CD14-positive monocyte (primary cell): ENCODE data around the gene PPP3R1. TPM values are rescaled to one million over a fixed set of nuclear protein-coding genes. Genes with fewer than 3 reads are reported as not detected.

ENCODE experiments used
- DNase-seq, 3 donors: peaks; one replicate each; pipeline ENCODE4 v3.0.0-alpha.2; 2011 to 2022
- H2AFZ ChIP-seq: 2 replicates; pipeline ENCODE4 v1.6.0; 2012; ENCODE audit warnings: mild to moderate bottlenecking, low read depth, low read length, inconsistent platforms; ENCODE audit not compliant: insufficient read depth, poor library complexity, severe bottlenecking
- H3K27ac ChIP-seq, 2 donors: 1 replicate in 1 of 2; 2 replicates in 1 of 2; pipeline ENCODE4 v1.5.1; 2012 to 2013; ENCODE audit warnings: low read length in 2 of 2, control low read depth in 1 of 2, inconsistent platforms in 1 of 2, low read depth in 1 of 2, mild to moderate bottlenecking in 1 of 2
- H3K27me3 ChIP-seq, 2 donors: one replicate each; pipeline versions ENCODE4 v1.6.0 to v1.6.1; 2011 to 2013; ENCODE audit warnings: low read length in 2 of 2; ENCODE audit not compliant: control insufficient read depth in 2 of 2, insufficient read depth in 2 of 2
- H3K36me3 ChIP-seq, 2 donors: replicated peaks in 1 of 2; 1 replicate in 1 of 2; 2 replicates in 1 of 2; pipeline versions ENCODE4 v1.5.1 to v1.6.1; 2012 to 2013; ENCODE audit warnings: low read length in 2 of 2, control low read depth in 1 of 2, inconsistent platforms in 1 of 2, mild to moderate bottlenecking in 1 of 2; ENCODE audit not compliant: insufficient read depth in 2 of 2, control insufficient read depth in 1 of 2
- H3K4me1 ChIP-seq, 2 donors: 1 replicate in 1 of 2; 2 replicates in 1 of 2; pipeline versions ENCODE4 v1.5.1 to v1.6.1; 2012 to 2013; ENCODE audit warnings: low read length in 2 of 2, control low read depth in 1 of 2, inconsistent platforms in 1 of 2, mild to moderate bottlenecking in 1 of 2, moderate library complexity in 1 of 2; ENCODE audit not compliant: insufficient read depth in 2 of 2, control insufficient read depth in 1 of 2
- H3K4me2 ChIP-seq: replicated peaks from 2 replicates; pipeline ENCODE3; 2012; ENCODE audit warnings: low read length, moderate library complexity, mild to moderate bottlenecking; ENCODE audit not compliant: poor library complexity, severe bottlenecking; ENCODE audit errors: extremely low read depth
- H3K4me3 ChIP-seq, 3 experiments: fragments of 200-600 bp in 1 of 3; sonication (generic) in 1 of 3; replicated peaks in 1 of 3; 1 replicate in 2 of 3; 2 replicates in 1 of 3; pipeline ENCODE4 v1.5.1; 2011 to 2013; ENCODE audit warnings: low read length in 3 of 3, mild to moderate bottlenecking in 3 of 3, control low read depth in 2 of 3, low read depth in 2 of 3, inconsistent platforms in 1 of 3, moderate library complexity in 1 of 3
- H3K79me2 ChIP-seq: 2 replicates; pipeline ENCODE4 v1.6.0; 2012; ENCODE audit warnings: mild to moderate bottlenecking, control low read depth, inconsistent platforms, low read length, moderate library complexity; ENCODE audit not compliant: insufficient read depth
- H3K9ac ChIP-seq: 2 replicates; pipeline ENCODE4 v1.6.0; 2017; ENCODE audit warnings: low read length, mild to moderate bottlenecking; ENCODE audit not compliant: insufficient read depth, poor library complexity, severe bottlenecking
- H3K9me3 ChIP-seq, 2 donors: replicated peaks in 1 of 2; 1 replicate in 1 of 2; 2 replicates in 1 of 2; pipeline versions ENCODE4 v1.5.1 to v1.6.1; 2012 to 2013; ENCODE audit warnings: low read length in 2 of 2, control low read depth in 1 of 2; ENCODE audit not compliant: control insufficient read depth in 1 of 2, insufficient read depth in 1 of 2
- H4K20me1 ChIP-seq: 2 replicates; pipeline ENCODE4 v1.6.0; 2012; ENCODE audit warnings: mild to moderate bottlenecking, low read length, control low read depth, moderate library complexity; ENCODE audit not compliant: insufficient read depth
- H3K27ac Mint-ChIP-seq, 7 donors: one replicate each; pipeline ENCODE4 v1.8.0; 2020; ENCODE audit warnings: mild to moderate bottlenecking in 7 of 7, mixed read lengths in 7 of 7, moderate library complexity in 6 of 7, inconsistent platforms in 2 of 7
- H3K27me3 Mint-ChIP-seq, 3 donors: one replicate each; pipeline ENCODE4 v1.8.0; 2021 to 2022; ENCODE audit warnings: low read depth in 3 of 3, mild to moderate bottlenecking in 3 of 3, mixed read lengths in 3 of 3, moderate library complexity in 3 of 3, inconsistent platforms in 1 of 3
- H3K36me3 Mint-ChIP-seq, 2 donors: one replicate each; pipeline ENCODE4 v1.8.0; 2020; ENCODE audit warnings: mixed read lengths in 2 of 2, inconsistent platforms in 1 of 2, mild to moderate bottlenecking in 1 of 2
- H3K4me1 Mint-ChIP-seq: one replicate; pipeline ENCODE4 v1.8.0; 2020; ENCODE audit warnings: mild to moderate bottlenecking, mixed read lengths
- H3K4me3 Mint-ChIP-seq, 2 donors: one replicate each; pipeline ENCODE4 v1.8.0; 2020; ENCODE audit warnings: mild to moderate bottlenecking in 2 of 2, mixed read lengths in 2 of 2, moderate library complexity in 1 of 2
- H3K9me3 Mint-ChIP-seq, 7 donors: one replicate each; pipeline ENCODE4 v1.8.0; 2020 to 2022; ENCODE audit warnings: mixed read lengths in 7 of 7, mild to moderate bottlenecking in 6 of 7, moderate library complexity in 6 of 7, inconsistent platforms in 2 of 7
- CTCF ChIP-seq: fragments of 200-600 bp; IDR thresholded peaks from one replicate; pipeline ENCODE4 v1.8.0; 2022; ENCODE audit warnings: antibody characterized with exemption, mild to moderate bottlenecking
- whole genome bisulfite sequencing: methylation state at CpG from one replicate; pipeline ENCODE4 v1.1.5; 2013; ENCODE audit warnings: missing lambda C conversion rate; ENCODE audit not compliant: insufficient coverage; 5-methylcytosine and 5-hydroxymethylcytosine counted together
- intact Hi-C, 2 donors: fragments of 100-400 bp; cut with micrococcal nuclease; formaldehyde crosslinking; loops; one replicate each; pipeline versions ENCODE4 v1.15.0 to v1.15.1; 2023
- polyA plus RNA-seq, 3 donors: library from polyadenylated mRNA; depleted of rRNA in 1 of 3; unstranded in 2 of 3; stranded (reverse) in 1 of 3; fragments of 300-500 nt in 2 of 3; fragments of >200 nt in 1 of 3; fragmentation: Illumina TruSeq in 2 of 3; gene quantifications; 1 replicate in 2 of 3; 2 replicates in 1 of 3; pipeline ENCODE4 v1.2.3, GENCODE V29; 2012 to 2021

PPP3R1 gene
- polyA plus RNA-seq, 3 donors, result 8.7 to 32.6 (median 10.7) TPM

DNA sequence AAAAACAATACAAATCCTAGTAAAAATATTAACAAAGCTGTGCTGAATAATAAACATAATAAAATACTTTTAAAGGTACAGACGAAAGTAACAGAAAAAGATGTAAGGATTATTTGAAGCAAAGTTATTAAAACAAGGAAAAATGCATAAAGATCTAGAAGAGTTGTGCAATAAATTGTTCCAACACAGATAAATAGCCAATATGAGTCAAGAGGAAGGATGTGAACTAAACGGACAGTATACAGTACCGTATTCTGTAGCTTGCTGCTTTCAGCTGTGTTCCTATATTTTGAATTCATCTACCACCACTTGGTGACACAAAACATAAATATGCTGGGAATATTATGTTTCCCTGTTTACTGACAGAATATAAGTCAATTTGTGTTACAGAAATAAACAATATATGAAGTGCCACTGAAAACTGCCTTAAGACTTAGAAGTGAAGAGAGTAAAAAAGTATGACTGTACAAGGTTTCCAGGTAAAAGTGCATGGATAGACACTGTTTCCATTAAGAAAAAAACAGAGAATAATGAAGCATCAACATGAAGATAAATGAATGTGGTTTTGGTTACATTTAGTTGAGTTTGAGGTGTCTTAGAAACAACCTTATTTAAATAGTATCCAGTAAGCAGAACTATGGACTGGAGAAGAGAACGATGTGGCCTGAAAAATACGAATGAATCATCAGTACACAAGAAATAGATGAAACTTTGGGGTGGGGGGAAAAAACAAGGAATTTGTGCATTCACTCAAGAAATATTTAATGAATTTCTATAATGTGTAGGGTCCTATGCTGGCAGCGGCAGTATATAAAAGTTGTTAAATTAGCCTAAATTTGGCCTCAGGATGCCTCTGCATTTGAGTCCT is 13.1 kb downstream of the PPP3R1 start:
- peak overlapping the region in 1 of 2 donors; percentile 57 for H3K27ac ChIP-seq
- WGBS, result no CpG with 5 or more reads among the region's 6 CpGs
- no peaks in the 10 kb centered on the region for H3K9me3 Mint-ChIP-seq
- DNase-seq, result peak in 2 of 3 donors; percentile 54 to 62
- H3K4me3 Mint-ChIP-seq, result peak overlapping the region in 1 of 2 donors; percentile 28
- intact Hi-C loops, result loop anchor here in 1 of 2 donors (10.0 kb wide), 1 partner anchor 46 kb away; no protein-coding TSS in a partner anchor
- H3K36me3 Mint-ChIP-seq, result peaks cover 0 to 16% of the 10 kb centered on the region in 2 donors
- H4K20me1 ChIP-seq, result peaks cover 100% of the 10 kb centered on the region
- H3K4me2 ChIP-seq, result peak overlapping the region; percentile 32
- no peaks in the 10 kb centered on the region for H3K9me3 ChIP-seq
- H3K36me3 ChIP-seq, result no peaks in the 10 kb centered on the region
- H3K4me1 ChIP-seq, result peaks cover 38 to 52% of the 10 kb centered on the region in 2 donors
- no peaks in the 10 kb centered on the region for H3K27me3 Mint-ChIP-seq
- peaks cover 59% of the 10 kb centered on the region for H3K4me1 Mint-ChIP-seq
- no peak overlapping the region for H3K9ac ChIP-seq
- no peaks in the 10 kb centered on the region for H3K27me3 ChIP-seq
- no peak overlapping the region for H2AFZ ChIP-seq
- TF ChIP-seq CTCF, result no peak
- H3K27ac Mint-ChIP-seq, result peak overlapping the region; percentile 11 to 86 (median 80)
- peaks cover 100% of the 10 kb centered on the region for H3K79me2 ChIP-seq
- peak overlapping the region in 1 of 3 experiments; percentile 10 for H3K4me3 ChIP-seq

DNA sequence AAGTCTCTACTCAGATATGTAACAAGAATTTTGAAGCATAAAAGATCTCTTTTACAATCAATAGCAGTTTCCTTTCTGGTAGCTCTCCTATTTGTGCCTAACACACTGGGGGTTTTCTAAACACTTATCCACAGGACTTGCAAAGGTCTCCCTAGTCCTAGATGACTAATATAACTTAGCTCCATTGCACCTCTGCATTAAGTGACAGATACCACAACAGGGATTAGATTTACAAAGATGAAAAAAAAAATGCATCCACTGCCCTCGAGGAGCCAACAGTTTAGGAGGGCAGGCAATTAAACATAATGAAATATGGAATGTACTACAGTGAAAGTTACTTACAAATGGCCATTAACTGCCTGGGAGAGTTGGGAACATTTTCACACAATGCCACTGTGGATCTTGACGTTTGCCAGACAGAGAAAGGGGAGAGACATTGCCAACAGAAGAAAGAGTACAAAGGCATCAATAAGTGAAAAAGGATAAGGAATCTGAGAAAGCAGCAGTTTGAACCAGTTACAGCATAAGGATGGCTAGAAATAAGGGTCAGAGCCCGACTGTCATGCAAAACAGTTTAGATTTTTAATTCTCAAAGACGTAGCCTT is 14.3 kb downstream of the PPP3R1 start:
- no peak overlapping the region for H3K4me2 ChIP-seq
- H4K20me1 ChIP-seq, result peaks cover 100% of the 10 kb centered on the region

More for the DNA sequence above, 14.3 kb downstream of the PPP3R1 start:
- no peak for TF ChIP-seq CTCF
- H3K4me1 ChIP-seq, result peaks cover 36 to 52% of the 10 kb centered on the region in 2 donors
- Mint-ChIP-seq H3K36me3 (peaks cover 0 to 18% of the 10 kb centered on the region in 2 donors), H3K27ac (peak overlapping the region in 4 of 7 donors; percentile 0 to 56 (median 34)), H3K4me1 (peaks cover 61% of the 10 kb centered on the region), H3K27me3 (no peaks in the 10 kb centered on the region), H3K4me3 (no peak overlapping the region), H3K9me3 (peaks cover 0 to 2% (median 0%) of the 10 kb centered on the region in 7 donors)
- no peak for DNase-seq
- intact Hi-C loops, result loop anchor here in 1 of 2 donors (10.0 kb wide), 1 partner anchor 47 kb away; no protein-coding TSS in a partner anchor
- no peak overlapping the region for H3K4me3 ChIP-seq
- H3K9ac ChIP-seq, result no peak overlapping the region
- no peaks in the 10 kb centered on the region for H3K36me3 ChIP-seq
- H3K79me2 ChIP-seq, result peaks cover 100% of the 10 kb centered on the region
- H3K27me3 ChIP-seq, result no peaks in the 10 kb centered on the region
- H3K9me3 ChIP-seq, result no peaks in the 10 kb centered on the region
- no peak overlapping the region for H2AFZ ChIP-seq
- peak overlapping the region in 1 of 2 donors; percentile 57 for H3K27ac ChIP-seq
- 25% methylated on average over 1 of the region's 4 CpGs for WGBS
